Breast epithelium (tissue), 4 donors: ENCODE measurements around the gene ATP5F1E. TPM values are rescaled to one million over a fixed set of nuclear protein-coding genes. Genes with fewer than 3 reads are reported as not detected.
A peak's percentile ranks its signal among the peaks of the same experiment; 100 is the strongest.

ENCODE experiments used
- DNase-seq, 2 donors: peaks; one replicate each; pipeline ENCODE4 v3.0.0-alpha.2; 2019; ENCODE audit warnings: low spot score in 2 of 2
- H3K27ac ChIP-seq, 2 donors: fragments of 200-600 bp; sonication (generic) in 1 of 2; one replicate each; pipeline ENCODE4 v1.5.1; 2016 to 2019; ENCODE audit warnings: mild to moderate bottlenecking in 1 of 2
- H3K27me3 ChIP-seq, 2 donors: fragments of 200-600 bp; sonication (generic) in 1 of 2; one replicate each; pipeline versions ENCODE4 v1.5.1 to v1.6.0; 2017 to 2019; ENCODE audit warnings: control low read depth in 1 of 2, mild to moderate bottlenecking in 1 of 2
- H3K36me3 ChIP-seq: fragments of 200-600 bp; one replicate; pipeline ENCODE4 v1.5.1; 2019
- H3K4me1 ChIP-seq, 2 donors: fragments of 200-600 bp; sonication (generic); one replicate each; pipeline ENCODE4 v1.5.1; 2016 to 2019; ENCODE audit warnings: control low read depth in 1 of 2
- H3K4me3 ChIP-seq, 3 donors: fragments of 200-600 bp; sonication (generic); 1 replicate in 2 of 3; 2 replicates in 1 of 3; pipeline ENCODE4 v1.5.1; 2016 to 2019; ENCODE audit warnings: mild to moderate bottlenecking in 3 of 3, moderate library complexity in 2 of 3
- H3K9me3 ChIP-seq, 2 donors: fragments of 200-600 bp; sonication (generic) in 1 of 2; one replicate each; pipeline ENCODE4 v1.5.1; 2016 to 2019; ENCODE audit warnings: control low read depth in 1 of 2
- CTCF ChIP-seq, 3 donors: fragments of 450-650 bp; IDR thresholded peaks; one replicate each; pipeline ENCODE4 v1.5.1; 2016 to 2017; ENCODE audit warnings: antibody characterized with exemption in 3 of 3, mild to moderate bottlenecking in 3 of 3, moderate library complexity in 3 of 3
- POLR2A ChIP-seq: fragments of 450-650 bp; IDR thresholded peaks from one replicate; pipeline ENCODE4 v1.6.1; 2016; ENCODE audit warnings: antibody characterized with exemption, mild to moderate bottlenecking, moderate library complexity
- POLR2AphosphoS5 ChIP-seq, 3 donors: sonication (generic); formaldehyde crosslinking; IDR thresholded peaks; one replicate each; pipeline ENCODE4 v1.6.1; 2017; ENCODE audit warnings: antibody characterized with exemption in 3 of 3
- intact Hi-C: fragments of 100-400 bp; cut with DNase I; formaldehyde crosslinking; loops from one replicate; pipeline ENCODE4 v1.15.1; 2023; ENCODE audit warnings: low total_unique reads
- total RNA-seq, 3 donors: library from RNA; depleted of rRNA; stranded (reverse); fragments of >200 nt; gene quantifications; one replicate each; pipeline ENCODE4 v1.1.0, GENCODE V29; 2016

ATP5F1E gene
- total RNA-seq, 3 donors from 2014 or later = 25.6 to 36.4 (median 31.4) TPM

GRCh38 chr20:59006864-59007664 is 25.1 kb downstream of the ATP5F1E start, which contains the start of gene CTSZ:
Gene CTSZ, minus strand, starts transcription at chr20:59007254. Its CDS starts 126 bp downstream, at chr20:59007128.
- intact Hi-C loops = no loop called here
- no peaks in the 10 kb centered on the region for H3K36me3 ChIP-seq
- no peaks in the 10 kb centered on the region for H3K27me3 ChIP-seq
- no peaks in the 10 kb centered on the region for H3K9me3 ChIP-seq
- H3K27ac ChIP-seq = peak within 1 kb of the TSS; percentile 93
- TF ChIP-seq POLR2A = no peak
- no peak for TF ChIP-seq CTCF (IDR thresholded peaks at IDR 0.05)
- TF ChIP-seq POLR2AphosphoS5 (IDR thresholded peaks at IDR 0.05) = no peak
- H3K4me3 ChIP-seq = peak within 1 kb of the TSS; percentile 81 to 86 (median 85)
- DNase-seq = peak in 1 of 2 donors; percentile 67
- H3K4me1 ChIP-seq = peaks cover 19 to 28% of the 10 kb centered on the region in 2 donors

GRCh38 chr20:59006167-59006863 is 25.8 kb downstream of the ATP5F1E start:
- TF ChIP-seq POLR2A (no peak), CTCF (IDR thresholded peaks at IDR 0.05) (no peak), POLR2AphosphoS5 (IDR thresholded peaks at IDR 0.05) (no peak)
- peaks cover 19 to 28% of the 10 kb centered on the region in 2 donors for H3K4me1 ChIP-seq
- H3K36me3 ChIP-seq = no peaks in the 10 kb centered on the region
- peak overlapping the region; percentile 93 for H3K27ac ChIP-seq
- intact Hi-C loops = no loop called here
- DNase-seq = peak in 1 of 2 donors; percentile 55
- H3K4me3 ChIP-seq = peak overlapping the region; percentile 81 to 86 (median 85)
- H3K27me3 ChIP-seq = no peaks in the 10 kb centered on the region
- no peaks in the 10 kb centered on the region for H3K9me3 ChIP-seq

GRCh38 chr20:59005523-59006166 is 26.5 kb downstream of the ATP5F1E start:
- intact Hi-C loops = no loop called here
- Histone ChIP-seq H3K36me3 (no peaks in the 10 kb centered on the region), H3K4me1 (peaks cover 19 to 27% of the 10 kb centered on the region in 2 donors), H3K27me3 (no peaks in the 10 kb centered on the region), H3K27ac (peak overlapping the region; percentile 93), H3K4me3 (peak overlapping the region; percentile 81 to 86 (median 85)), H3K9me3 (no peaks in the 10 kb centered on the region)
- no peak for TF ChIP-seq CTCF (IDR thresholded peaks at IDR 0.05)
- TF ChIP-seq POLR2A = no peak
- TF ChIP-seq POLR2AphosphoS5 (IDR thresholded peaks at IDR 0.05) = no peak
- DNase-seq = no peak

- Histone ChIP-seq H3K36me3 (no peaks in the 10 kb centered on the region), H3K4me1 (peaks cover 15 to 20% of the 10 kb centered on the region in 2 donors), H3K27ac (peak overlapping the region; percentile 93), H3K4me3 (peak overlapping the region; percentile 81 to 86 (median 85)), H3K27me3 (no peaks in the 10 kb centered on the region), H3K9me3 (no peaks in the 10 kb centered on the region)
- intact Hi-C loops = no loop called here
- TF ChIP-seq POLR2AphosphoS5 (IDR thresholded peaks at IDR 0.05) (no peak), CTCF (IDR thresholded peaks at IDR 0.05) (no peak), POLR2A (no peak)
- peak in 1 of 2 donors; percentile 50 for DNase-seq
These were observed 27.2 kb downstream of the ATP5F1E start for GRCh38 chr20:59004763-59005522.
